ENCODE data around the gene HRCT1.

DNA sequence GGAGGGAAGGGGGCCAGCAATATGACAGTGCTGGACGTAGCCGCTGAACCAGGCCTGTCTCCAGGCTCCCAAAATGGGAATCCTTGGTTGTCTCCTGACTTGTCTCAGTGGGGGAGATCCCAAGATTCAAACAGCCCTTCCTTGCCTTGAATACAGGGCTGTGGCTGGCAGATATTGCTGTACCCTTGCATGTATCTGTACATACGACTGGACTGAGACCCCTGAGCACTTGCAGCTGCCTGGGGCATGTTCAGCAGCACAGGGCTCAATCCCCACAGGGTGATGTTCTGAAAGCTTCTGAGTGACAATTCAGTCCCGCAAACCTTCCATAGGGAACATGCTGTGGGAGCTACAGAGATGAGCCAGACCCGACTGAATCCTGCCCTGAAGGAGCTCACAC, 49.1 kb upstream of the HRCT1 start:
- TF ChIP-seq HDGF (IDR thresholded peaks at IDR 0.05; ENCODE audit: borderline replicate concordance) (no peak), ZNF384 (IDR thresholded peaks at IDR 0.05) (no peak), TARDBP (IDR thresholded peaks at IDR 0.05) (no peak), SUZ12 (IDR thresholded peaks at IDR 0.05) (no peak), BHLHE40 (IDR thresholded peaks at IDR 0.05; ENCODE audit: borderline replicate concordance) (no peak), FOXM1 (IDR thresholded peaks at IDR 0.05; ENCODE audit: borderline replicate concordance) (no peak), FOXA1 (IDR thresholded peaks at IDR 0.05) (no peak), ARNT (IDR thresholded peaks at IDR 0.05) (no peak), SP1 (IDR thresholded peaks at IDR 0.05) (no peak), CTBP1 (IDR thresholded peaks at IDR 0.05; ENCODE audit: borderline replicate concordance) (no peak), FOXK2 (IDR thresholded peaks at IDR 0.05) (no peak), NFRKB (IDR thresholded peaks at IDR 0.05) (no peak), LEF1 (IDR thresholded peaks at IDR 0.05; ENCODE audit: borderline replicate concordance) (no peak)
- TF ChIP-seq, protein P1, sequence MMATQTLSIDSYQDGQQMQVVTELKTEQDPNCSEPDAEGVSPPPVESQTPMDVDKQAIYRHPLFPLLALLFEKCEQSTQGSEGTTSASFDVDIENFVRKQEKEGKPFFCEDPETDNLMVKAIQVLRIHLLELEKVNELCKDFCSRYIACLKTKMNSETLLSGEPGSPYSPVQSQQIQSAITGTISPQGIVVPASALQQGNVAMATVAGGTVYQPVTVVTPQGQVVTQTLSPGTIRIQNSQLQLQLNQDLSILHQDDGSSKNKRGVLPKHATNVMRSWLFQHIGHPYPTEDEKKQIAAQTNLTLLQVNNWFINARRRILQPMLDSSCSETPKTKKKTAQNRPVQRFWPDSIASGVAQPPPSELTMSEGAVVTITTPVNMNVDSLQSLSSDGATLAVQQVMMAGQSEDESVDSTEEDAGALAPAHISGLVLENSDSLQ (IDR thresholded peaks at IDR 0.05): no peak

Measured in HEK293T (cell line).